Stimulated activated CD4-positive, alpha-beta T cell treated with anti-CD3 and anti-CD28 coated beads, Interleukin-4, amount 100 ng/mL, for 1 hour (primary cell): ENCODE measurements around the gene ELL.

Experiments
- DNase-seq: peaks from one replicate; pipeline ENCODE4 v3.0.0-alpha.2; 2020

ELL gene

DNA sequence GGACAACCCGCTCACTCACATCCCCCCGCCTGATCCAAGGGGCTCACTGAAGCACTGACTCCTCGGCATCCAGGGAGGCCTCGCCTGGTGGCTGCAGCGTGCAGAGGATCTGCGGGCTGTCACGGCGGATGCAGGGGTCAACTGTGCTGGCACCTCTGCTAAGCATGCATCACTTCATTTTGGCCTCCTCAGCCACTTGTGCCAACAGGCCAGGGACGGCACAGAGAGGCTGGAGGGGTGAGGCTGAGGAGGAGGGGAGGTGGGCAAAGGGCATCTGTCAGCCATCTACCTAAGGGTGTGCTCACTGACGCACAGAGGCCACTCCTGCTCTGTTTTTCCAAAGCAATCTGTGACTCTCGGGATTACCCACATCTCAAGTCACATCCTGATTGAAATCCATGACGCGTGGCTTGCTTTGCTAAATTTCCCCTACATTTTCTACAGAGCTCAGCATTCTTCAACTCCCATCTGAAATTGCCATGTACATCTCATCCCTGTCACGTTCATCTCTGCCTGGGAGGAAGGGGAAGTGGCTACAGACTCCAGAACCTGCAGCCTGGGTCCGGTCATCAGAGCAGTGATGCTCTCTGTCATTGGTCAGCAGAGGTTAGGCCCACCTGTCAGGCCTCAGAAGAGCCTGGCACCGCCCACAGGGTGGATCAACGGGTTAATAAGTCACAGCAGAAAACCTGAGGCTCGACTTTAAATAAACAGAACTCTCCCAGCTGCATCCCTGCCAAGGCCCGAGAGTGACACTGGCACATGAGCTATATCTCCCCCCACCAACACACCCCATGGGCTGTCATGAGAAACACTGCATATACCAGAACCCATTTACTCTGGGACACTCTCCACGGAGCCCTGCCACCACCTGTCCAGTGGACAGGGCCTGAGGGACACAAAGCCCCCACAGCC lies 17.6 kb downstream of the ELL start:
- no peak for DNase-seq

DNA sequence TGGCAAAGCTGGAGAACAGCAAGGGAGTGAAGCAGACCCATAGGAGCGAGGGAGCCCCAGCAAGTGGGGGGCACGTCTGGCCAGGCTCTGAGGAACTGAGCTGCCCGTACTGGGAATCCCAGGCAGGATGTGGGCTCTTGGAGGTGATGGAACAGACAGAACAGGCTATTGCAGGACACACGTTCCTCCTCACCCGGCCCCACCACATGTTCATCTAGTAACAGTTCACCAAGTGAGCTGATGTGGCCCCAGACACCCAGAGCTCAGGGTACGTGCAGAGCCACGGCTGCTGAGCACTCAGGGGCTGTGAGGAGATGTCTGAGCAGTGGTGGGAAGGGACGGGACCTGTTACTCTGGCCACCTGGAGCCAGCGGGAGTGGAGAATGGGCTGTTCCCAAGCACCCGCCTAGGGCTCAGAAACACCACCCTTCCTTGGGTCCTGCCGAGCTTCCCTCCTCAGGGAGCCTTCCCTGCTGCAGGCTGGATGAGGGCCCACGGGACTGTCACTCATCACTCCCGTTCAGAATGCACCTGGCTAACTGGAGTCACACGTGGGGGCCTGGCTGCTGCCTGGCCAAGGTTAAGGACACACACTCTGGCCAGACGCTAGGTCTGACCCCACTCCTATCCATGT lies 18.4 kb downstream of the ELL start:
- DNase-seq, result no peak

DNA sequence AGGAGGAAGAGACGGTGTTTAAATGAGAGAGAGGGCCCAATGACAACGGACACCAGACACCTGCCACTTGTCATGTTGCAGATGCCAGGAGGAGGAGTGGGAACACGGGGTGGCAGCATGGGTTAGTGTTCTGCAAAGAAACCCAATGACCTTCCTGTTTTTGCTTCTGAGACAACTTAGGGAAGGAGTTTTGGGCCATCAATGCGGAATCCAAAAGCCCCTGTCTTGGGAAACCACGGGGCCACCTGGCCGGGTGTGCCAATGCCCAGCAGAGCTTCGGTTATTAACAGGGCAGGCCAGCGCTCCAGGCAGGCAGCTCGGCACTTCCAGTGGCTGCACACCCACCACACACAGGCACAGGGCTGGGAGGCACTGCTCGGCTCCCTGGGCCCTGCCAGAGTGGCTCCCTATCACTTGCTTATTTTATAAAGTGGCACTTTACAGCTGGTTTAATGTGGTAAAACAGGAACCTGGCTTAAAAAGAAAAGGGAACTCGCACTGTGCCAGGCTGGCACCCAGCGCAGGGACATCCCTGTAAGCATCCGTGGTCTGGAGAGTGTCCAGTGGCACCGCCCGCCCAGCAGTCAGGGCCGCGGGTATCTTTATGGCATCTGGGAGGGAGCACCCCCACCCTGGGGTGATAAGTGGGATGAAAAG lies 19.1 kb downstream of the ELL start:
- DNase-seq, result no peak

DNA sequence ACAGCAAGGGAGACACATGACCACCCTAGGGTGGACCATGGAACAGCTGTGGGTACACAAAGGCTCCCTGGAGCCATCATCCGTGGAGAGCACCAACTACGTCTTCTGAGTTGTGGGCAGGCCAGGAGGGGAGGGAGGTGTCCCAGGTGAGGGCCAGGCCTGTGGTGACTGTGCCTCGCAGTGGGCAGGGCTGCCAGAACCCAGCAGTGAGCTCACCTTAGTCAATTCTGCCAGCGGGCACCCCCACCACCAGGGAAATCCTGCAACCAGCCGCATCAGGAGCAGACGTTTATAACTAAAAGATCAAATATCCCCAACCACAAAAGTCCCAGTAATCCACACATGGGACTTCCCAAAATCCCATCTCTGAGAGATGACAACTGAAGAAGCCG lies 19.6 kb downstream of the ELL start:
- no peak for DNase-seq

DNA sequence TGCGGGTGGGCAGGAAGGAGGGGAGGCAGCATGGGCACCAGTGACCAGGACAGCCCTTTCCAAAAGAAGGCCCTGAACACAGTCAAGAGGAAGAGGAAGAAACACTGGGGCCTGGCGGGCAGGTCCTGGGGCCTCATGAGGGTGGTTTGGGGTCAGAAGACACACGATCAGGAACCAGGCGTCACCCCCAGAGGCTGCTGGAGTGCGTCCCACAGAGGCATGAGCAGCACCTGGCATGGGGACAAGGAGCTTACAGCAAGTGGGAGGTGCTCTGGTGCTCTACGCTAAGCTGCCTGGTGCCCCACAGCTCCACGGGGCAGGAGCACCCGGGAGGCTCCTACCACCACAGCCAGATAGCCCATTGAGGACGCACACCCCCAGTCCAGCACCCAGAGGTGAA lies 20.0 kb downstream of the ELL start:
- no peak for DNase-seq

DNA sequence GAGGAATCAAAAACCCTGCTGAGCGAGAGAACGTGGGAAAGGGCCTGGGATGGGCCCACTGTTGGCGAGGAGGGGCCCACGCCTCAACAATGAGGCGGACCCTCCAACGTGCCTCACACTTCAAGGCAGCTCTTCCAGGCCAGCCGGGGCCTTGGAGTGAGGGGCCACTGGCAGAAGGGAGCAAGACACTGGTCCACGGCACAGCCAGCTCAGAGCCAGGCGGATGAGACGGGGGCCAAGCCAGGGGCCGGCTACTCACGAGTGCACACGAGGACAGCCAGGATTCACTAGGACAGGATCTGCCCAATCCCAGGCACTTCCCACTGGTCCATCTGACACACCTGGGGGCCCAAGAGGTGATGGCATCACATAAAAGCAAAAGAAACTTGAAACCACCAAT lies 20.5 kb downstream of the ELL start:
- no peak for DNase-seq

DNA sequence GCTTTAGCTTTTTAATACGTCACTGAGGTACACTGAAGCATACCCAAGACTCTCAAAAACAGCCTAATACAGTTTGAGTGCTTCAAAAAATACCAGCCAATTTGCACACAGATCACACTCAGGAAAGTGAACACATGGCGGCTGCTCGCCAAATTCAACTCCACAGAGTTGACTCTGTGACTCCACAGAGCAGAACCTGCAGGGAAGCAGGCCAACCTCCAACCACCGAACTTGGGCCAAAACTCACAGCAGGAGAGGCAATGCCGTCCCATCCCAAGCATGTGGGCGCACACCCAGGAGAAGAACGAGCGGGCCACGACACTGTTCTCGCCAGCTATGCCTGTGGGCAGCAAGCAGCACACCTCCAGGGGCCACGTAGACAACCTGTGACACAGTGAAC lies 21.1 kb downstream of the ELL start:
- DNase-seq, result no peak

DNA sequence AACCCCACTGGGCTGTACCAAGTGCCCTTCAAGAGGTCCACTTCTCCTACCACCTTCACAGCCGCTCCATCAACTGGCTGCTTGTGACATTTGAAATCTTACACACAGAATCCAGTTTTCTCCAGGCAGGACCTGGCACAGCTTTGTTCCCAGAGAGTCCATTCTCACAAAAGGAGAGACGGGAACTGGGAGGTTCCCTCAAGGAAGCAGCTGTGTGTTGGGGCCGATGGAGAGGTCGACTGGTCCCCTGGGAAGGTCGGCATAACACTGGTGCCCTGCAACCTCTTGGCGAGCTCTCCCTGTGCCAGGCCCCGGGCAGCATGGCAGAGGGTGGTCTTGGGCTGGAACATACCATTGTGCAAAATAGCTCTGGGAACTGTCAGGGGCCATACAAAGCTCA lies 21.5 kb downstream of the ELL start:
- no peak for DNase-seq

DNA sequence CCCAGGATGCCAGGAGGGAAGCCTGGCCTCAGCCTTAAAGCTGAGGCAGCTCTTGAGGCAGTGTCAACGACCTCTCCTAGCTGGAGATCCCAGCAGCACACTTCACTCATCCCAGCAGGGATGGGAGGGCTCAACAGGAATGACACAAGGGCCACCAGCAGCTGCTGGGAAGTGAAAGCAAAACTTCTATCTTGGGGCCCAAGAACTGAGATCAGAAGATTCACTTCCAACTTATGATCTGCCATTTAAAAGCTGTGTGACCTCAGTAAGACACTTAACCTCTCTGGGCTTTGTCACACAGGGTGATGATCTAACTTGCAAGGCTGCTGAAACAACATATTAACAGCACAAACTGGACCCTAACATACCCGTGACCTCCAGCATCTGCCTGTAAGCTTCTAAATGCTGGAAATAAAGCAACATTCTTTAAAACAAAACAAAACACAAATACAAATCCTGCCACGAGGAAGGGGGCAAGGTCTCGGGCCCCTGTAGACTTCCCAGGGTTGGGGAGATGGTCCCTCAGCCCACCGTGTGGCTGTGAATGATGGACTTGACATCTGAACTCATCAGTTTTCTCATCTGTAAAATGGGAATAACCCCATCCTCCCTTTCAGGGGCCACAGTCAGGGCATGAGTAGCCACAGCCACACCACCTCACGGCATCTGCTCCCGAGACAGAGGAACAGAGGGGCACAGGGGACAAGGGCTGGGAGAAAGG lies 22.7 kb downstream of the ELL start:
- no peak for DNase-seq

DNA sequence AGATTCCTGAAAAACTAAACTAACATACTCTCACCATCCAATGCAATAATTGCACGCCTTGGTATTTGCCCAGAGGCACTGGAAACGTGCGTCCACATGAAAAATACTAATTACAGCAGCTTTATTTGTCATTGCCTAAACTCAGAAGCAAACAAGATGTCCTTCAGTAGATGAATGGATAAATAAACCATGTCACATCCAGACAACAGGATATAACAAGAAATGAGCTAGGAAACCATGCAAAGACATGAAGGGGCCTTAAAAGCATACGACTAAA lies 25.0 kb downstream of the ELL start:
- DNase-seq, result no peak

DNA sequence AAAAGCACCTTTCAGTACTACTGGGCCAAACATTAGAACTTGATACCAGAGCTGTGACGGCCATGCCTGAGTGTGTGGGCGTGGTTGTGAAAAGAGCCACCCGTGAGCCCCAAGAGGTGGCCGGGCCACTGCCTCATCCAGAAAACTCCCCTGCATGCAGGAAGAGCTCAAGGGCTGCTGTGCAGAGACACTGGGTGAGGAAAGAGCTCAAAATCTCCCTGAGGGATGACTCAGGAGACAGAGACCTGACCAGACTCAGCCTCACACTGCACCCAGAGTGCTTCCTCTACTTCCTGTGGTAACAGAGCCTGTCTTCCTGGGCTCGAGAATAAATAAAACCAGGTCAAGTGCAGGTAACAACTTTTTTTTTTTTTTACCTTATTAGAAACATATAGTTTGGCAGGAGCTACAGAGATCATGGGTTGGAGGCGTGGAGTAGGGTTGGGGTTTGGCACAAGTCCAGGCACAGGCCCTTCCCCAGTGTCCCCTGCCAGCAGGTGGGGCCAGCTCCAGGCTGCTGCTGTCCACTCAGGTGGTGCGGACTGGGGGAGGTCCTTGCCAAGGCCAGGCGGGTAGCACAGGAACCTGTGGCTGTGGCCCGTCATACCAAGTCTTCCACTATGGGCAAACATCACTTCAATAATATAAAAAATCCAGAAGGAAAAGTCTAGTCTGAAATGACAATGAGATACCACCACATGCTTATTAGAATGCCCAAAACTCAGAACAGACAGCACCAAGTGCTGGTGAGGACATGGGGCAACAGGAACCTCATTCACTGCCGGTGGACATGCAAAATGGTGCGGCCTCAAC lies 25.5 kb downstream of the ELL start:
- DNase-seq, result peak; percentile 34

DNA sequence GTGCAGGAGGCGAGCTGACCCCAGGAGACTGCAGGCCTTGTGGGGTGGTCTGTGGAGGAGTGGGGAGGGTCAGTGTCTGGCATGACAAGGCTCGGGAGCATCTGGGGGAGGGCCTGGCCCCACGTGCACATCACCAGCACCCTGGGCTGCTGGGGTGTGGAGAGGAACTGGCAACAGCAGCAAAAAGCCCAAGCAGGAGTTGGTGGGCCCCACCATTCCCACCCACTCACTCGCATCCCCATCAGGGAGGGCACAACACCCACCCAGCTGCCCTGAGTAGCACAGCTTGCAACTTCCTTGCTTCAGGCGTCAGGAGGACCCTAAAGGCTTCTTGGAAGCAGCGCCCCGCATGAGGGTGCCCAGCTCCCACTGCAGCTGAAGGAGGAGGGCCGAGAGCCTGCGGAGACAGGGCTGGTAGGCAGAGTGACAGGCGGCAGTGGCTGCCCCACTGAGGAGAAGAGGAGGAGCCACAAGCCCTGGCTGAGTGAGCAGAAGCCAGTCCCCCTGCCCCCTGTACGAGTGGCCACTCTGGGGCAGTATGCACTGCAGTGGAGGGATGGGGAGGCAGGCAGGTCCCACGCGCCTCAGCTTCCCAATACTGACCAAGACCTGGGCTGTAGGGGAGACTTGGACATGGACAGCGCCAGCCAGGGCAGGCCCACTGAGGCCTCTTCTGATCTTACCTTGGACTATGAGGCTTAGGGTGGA lies 26.5 kb downstream of the ELL start:
- DNase-seq, result no peak

DNA sequence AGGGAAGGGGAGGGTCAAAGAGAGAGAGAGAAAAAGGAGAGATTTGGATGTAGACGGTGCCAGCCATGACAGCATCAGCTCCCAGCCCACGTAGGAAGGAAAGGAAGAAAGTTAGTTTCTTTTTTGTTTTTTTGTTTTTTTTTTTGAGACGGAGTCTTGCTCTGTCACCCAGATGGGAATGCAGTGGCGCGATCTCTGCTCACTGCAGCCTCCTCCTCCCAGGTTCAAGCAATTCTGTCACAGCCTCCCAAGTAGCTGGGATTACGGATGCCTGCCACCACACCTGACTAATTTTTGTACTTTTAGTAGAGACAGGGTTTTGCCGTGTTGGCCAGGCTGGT lies 27.6 kb downstream of the ELL start:
- no peak for DNase-seq

DNA sequence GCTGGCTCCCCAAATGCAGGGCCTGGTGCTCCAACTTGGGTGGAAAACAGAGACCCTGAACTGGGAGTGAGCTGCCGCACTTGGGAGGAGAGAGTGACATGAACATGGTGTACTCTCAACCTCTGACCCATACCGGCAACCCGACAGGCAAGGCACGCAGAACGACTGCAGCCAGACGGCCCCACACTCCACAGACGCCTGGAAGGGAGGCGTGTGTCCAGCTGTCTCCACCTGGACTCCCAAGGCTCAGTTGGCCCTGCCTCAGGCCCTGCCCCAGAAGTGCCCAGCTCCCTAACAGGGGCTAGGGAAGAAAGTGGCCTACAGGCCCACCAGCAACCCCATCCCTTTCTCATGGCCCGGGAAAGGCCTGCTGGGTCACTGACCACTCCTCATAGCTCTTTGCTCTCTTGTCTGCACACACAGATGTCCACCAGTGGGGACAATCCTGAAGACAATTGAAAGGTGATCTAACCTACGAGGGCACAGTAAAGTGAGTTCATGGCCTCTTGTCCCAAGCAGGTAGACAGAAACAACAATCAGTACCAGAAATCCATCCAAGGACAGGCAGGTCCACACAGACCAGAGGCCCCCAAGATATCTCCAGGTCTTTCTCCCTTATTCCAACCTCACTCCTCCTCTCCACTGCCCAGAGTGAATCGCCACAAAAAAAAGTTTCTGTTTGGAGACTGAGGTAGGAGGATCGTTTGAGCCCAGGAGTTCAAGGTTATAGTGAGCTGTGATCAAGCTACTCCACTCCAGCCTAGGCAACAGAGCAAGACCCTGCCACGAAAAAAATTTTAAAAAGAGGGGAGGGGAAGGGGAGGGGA lies 28.2 kb downstream of the ELL start:
- DNase-seq, result no peak

DNA sequence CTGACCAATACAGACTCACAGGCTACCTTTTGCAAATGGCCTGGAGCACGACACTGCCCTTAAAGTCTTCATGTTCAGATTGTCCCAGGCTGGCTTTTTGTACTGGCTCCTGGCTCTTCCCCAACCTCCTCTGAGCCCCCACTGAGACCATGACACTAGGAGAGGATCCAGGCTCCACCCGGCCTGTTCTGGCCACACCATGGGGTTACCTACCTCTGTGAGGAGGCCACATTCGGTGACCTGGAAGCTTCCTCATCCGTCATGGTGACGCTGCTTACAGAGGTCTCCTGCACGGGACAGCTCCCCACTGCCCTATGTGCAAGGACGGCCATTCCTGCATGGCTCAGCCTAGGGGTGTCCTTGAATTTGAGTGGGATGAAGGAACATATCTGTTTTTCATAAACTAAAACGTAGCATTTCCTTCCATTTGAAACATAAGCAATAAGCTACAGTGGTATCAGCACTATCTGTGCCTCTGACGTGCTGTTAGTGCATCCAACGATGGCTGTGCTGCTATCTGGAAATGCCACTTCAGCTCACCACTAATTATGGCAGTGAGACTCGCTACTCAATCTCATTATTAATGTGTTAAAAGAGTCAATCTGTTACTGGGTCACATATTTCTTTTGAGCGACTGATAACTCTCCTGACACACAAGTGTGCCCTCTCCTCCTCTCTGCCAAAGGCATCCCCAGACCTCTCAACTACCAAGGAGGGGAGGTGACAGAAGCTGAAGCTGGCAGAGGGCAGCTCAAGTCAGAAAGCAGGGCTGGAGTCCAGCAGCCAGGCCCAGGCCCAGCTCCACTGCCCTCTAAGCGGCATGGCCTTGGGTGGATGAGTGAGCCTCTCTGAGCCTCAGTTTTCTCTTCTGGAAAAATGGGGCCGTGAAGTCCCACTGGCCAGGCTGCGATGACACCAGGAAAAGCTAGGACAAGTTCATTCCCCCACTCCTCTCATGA lies 29.6 kb downstream of the ELL start:
- DNase-seq, result no peak

DNA sequence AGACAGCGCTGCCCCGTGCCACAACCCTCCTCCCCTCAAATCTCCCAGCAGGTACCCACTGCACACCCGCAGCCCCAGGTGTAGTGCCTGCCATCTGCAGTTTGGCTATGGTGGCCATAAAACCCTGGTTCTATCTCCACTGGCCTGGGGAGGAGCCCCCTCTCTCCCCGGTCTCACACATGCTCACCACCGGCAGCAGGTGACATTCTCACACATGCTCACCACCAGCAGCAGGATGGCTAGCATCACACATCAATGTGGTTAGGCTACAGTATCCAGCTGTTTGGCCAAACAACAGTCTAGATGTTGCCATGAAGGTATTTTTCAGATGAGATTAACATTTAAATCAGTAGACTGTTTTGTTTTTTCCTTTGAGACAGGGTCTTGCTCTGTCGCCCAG lies 31.1 kb downstream of the ELL start:
- no peak for DNase-seq

DNA sequence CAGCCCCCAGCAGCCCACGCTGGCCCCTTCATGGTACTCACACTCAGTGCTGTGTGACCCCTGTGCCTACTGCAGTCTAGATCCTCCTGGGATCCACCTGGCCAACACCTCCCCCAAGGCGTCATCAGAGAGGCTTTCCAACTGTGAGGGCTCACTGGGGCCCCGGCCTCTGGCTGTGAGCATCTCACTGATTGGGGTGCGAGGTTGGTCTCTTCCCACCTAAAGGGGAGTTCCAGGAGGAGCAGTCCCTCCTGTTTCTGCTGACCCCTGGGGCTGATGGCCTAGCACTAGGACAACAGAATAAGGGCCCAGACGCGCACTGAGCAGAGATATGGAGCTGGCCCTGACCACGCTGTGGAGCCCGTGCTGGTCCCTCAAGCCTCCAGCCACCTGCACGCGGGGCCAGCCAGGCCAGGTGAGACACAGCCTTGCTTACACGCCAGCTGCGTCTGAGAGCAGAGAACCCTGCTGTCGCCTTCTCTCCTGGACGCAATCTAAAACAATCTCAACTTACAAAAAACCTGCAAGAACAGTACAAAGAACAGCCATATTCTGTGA lies 32.2 kb downstream of the ELL start:
- DNase-seq, result no peak

DNA sequence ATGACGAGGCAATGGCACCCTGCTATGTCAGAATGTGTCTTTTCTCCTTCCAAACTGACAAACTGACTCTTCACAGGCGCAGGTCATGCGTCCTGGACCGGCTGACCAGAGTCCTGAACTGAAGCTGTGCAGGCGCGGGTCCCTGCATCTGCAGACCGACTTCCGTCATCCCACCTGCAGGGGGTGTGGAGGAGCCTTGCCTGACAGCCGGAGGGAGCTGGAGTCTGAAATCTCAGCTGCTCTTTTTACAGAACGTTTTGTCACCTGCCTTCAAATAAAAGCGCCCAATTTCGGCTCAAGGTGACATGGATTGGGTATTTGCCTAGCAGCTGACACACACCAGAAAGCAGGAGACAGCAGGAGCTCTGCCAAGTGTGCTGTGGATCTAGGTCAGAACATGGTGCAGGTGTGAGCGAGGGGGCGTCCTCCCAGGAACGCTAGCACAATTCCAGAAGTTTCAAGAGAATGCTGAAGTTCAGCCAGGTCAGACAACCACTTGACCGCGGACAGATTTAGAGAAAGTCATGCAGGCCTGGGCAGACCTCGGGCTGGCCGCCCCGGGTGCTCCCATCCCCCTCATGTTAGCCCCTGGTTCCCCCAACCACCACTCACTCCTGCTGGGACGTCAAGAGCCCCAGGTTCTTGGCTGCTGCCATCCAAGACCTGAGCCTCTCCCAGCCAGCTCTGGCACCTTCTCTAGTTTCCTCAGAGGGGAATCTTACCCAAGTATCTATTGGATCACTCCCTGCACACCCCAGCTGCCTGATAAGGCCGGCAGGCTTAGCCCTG lies 32.8 kb downstream of the ELL start:
- no peak for DNase-seq

DNA sequence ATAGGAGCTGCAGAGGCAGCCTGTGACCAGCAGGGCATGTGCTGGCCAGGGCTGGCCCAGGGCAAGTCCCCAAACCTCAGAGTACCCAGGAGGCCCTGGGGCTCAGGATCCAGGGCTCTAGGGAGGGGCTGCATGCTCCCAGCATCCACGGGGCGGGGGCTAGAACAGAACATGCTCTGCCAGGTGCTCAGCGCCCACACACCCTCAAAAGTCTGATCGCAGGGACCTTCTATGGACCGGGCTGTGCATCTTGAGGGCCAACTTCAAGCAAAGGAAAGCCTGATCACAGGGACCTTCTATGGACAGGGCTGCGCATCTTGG lies 33.5 kb downstream of the ELL start:
- no peak for DNase-seq
